Left lung (tissue), 10 donors: Measurements from ENCODE around the gene YIPF1. TPM values are rescaled to one million over a fixed set of nuclear protein-coding genes. Genes with fewer than 3 reads are reported as not detected.

Source experiments
- ATAC-seq: fragments of 200-7000 bp; cut with Tn5 transposase; one replicate; pipeline ENCODE4 v1.9.1; 2020; ENCODE audit warnings: moderate library complexity
- DNase-seq, 4 donors: peaks; one replicate each; pipeline ENCODE4 v3.0.0-alpha.2; 2013 to 2020
- H3K27ac ChIP-seq, 2 donors: fragments of 200-600 bp; sonication (generic) in 1 of 2; one replicate each; pipeline versions ENCODE4 v1.5.0 to v1.8.0; 2020 to 2021
- H3K27me3 ChIP-seq, 2 donors: fragments of 200-600 bp; sonication (generic) in 1 of 2; one replicate each; pipeline versions ENCODE4 v1.5.0 to v1.8.0; 2020 to 2021
- H3K36me3 ChIP-seq, 2 donors: fragments of 200-600 bp; sonication (generic) in 1 of 2; one replicate each; pipeline versions ENCODE4 v1.5.0 to v1.8.0; 2020 to 2021
- H3K4me1 ChIP-seq, 2 donors: fragments of 200-600 bp; one replicate each; pipeline ENCODE4 v1.8.0; 2021
- H3K4me3 ChIP-seq, 2 donors: fragments of 200-600 bp; sonication (generic) in 1 of 2; one replicate each; pipeline versions ENCODE4 v1.5.0 to v1.8.0; 2020 to 2021; ENCODE audit warnings: mild to moderate bottlenecking in 1 of 2
- H3K9me3 ChIP-seq, 2 donors: fragments of 200-600 bp; sonication (generic) in 1 of 2; one replicate each; pipeline versions ENCODE4 v1.5.0 to v1.8.0; 2020 to 2021
- CTCF ChIP-seq, 2 donors: fragments of 200-600 bp; sonication (generic) in 1 of 2; IDR thresholded peaks; one replicate each; pipeline versions ENCODE4 v1.5.0 to v1.8.0; 2021; ENCODE audit warnings: antibody characterized with exemption in 2 of 2
- intact Hi-C, 2 donors: fragments of 100-400 bp; cut with DNase I; formaldehyde crosslinking; loops; one replicate each; pipeline versions ENCODE4 v1.11.2 to v1.14.2; 2022
- polyA plus RNA-seq, 6 donors: library from polyadenylated mRNA; unstranded; fragments of 120-200 nt; gene quantifications; one replicate each; pipeline ENCODE4 v1.2.1, GENCODE V29; 2013; ENCODE audit not compliant: insufficient read length in 6 of 6
- total RNA-seq, 2 donors: library from RNA; stranded (reverse); fragmentation: NEBNext Ultra II Directional; extraction: Animal tissue kit (Norgen Biotek cat#: 25700); gene quantifications; one replicate each; pipeline ENCODE4 v1.2.1, GENCODE V29; 2021
- donor health status: DM: no; HTN: yes; CAD: no.
- donor health status: DM: no; HTN: no; CAD: no.

The YIPF1 gene
- total and polyA plus RNA-seq, 8 donors, result 24.2 to 28.7 (median 27.0) TPM

- intact Hi-C loops, result no loop called here
- Histone ChIP-seq H3K9me3 (no peaks in the 10 kb centered on the region), H3K36me3 (peaks cover 0 to 77% of the 10 kb centered on the region in 2 donors), H3K4me1 (no peaks in the 10 kb centered on the region), H3K4me3 (no peak overlapping the region), H3K27ac (no peak overlapping the region), H3K27me3 (no peaks in the 10 kb centered on the region)
- peak; percentile 83 for ATAC-seq
- peak in 2 of 4 donors; percentile 11 to 57 for DNase-seq
- TF ChIP-seq CTCF (IDR thresholded peaks at IDR 0.05), result peak; percentile 62 to 70
Measured at GRCh38 chr1:53860967-53861411, 28.6 kb downstream of the YIPF1 start.

GRCh38 chr1:53851571-53852285 is 37.9 kb downstream of the YIPF1 start:
- Histone ChIP-seq H3K36me3 (peaks cover 0 to 62% of the 10 kb centered on the region in 2 donors), H3K9me3 (no peaks in the 10 kb centered on the region), H3K27me3 (no peaks in the 10 kb centered on the region), H3K4me3 (no peak overlapping the region), H3K4me1 (no peaks in the 10 kb centered on the region), H3K27ac (no peak overlapping the region)
- ATAC-seq (no peak), DNase-seq (no peak)
- no peak for TF ChIP-seq CTCF (IDR thresholded peaks at IDR 0.05)
- intact Hi-C loops, result no loop called here

- Histone ChIP-seq H3K9me3 (no peaks in the 10 kb centered on the region), H3K36me3 (peaks cover 0 to 47% of the 10 kb centered on the region in 2 donors), H3K4me1 (no peaks in the 10 kb centered on the region), H3K4me3 (no peak overlapping the region), H3K27ac (no peak overlapping the region), H3K27me3 (no peaks in the 10 kb centered on the region)
- ATAC-seq (no peak), DNase-seq (no peak)
- TF ChIP-seq CTCF (IDR thresholded peaks at IDR 0.05), result no peak
- intact Hi-C loops, result no loop called here
Measured at GRCh38 chr1:53850082-53850673, 39.4 kb downstream of the YIPF1 start.

- no peak for TF ChIP-seq CTCF (IDR thresholded peaks at IDR 0.05)
- ATAC-seq (no peak), DNase-seq (no peak)
- H3K4me3 ChIP-seq, result no peak overlapping the region
- H3K27ac ChIP-seq, result no peak overlapping the region
- intact Hi-C loops, result no loop called here
- no peaks in the 10 kb centered on the region for H3K9me3 ChIP-seq
- peaks cover 0 to 25% of the 10 kb centered on the region in 2 donors for H3K36me3 ChIP-seq
- H3K27me3 ChIP-seq, result no peaks in the 10 kb centered on the region
- H3K4me1 ChIP-seq, result no peaks in the 10 kb centered on the region
Measured at GRCh38 chr1:53847980-53848379, 41.6 kb downstream of the YIPF1 start.

- TF ChIP-seq CTCF (IDR thresholded peaks at IDR 0.05), result no peak
Measured at GRCh38 chr1:53842347-53842746, 47.2 kb downstream of the YIPF1 start.

More at GRCh38 chr1:53842347-53842746, 47.2 kb downstream of the YIPF1 start:
- DNase-seq (no peak), ATAC-seq (no peak)
- Histone ChIP-seq H3K4me1 (peaks cover 0 to 6% of the 10 kb centered on the region in 2 donors), H3K27me3 (no peaks in the 10 kb centered on the region), H3K4me3 (no peak overlapping the region), H3K36me3 (no peaks in the 10 kb centered on the region), H3K27ac (no peak overlapping the region), H3K9me3 (peaks cover 0 to 13% of the 10 kb centered on the region in 2 donors)
- intact Hi-C loops, result no loop called here
